IMR-90 (cell line): ENCODE results near the gene MZT2A. TPM values are rescaled to one million over a fixed set of nuclear protein-coding genes. Genes with fewer than 3 reads are reported as not detected.
"Not testable (repeated sequence)": the region's sequence is repeated elsewhere in the genome, so short reads cannot be mapped to it uniquely, and the experiment has no call there.

Source experiments
- ATAC-seq: fragments of 200-7000 bp; cut with Tn5 transposase; 2 replicates; pipeline ENCODE4 v1.9.1; 2020; ENCODE audit warnings: low read depth, mild to moderate bottlenecking, moderate library complexity
- BruUV-seq: library from RNA; stranded (reverse); fragments of 400-500 nt; replicated peaks from 2 replicates; lab custom pipeline; 2021; lab: Mats Ljungman, UMichigan
- CTCF ChIA-PET: fragments of 300-600 bp; formaldehyde crosslinking; extraction: SDS; loops from one replicate; lab custom pipeline; 2021; ENCODE audit warnings: antibody characterized with exemption; lab: Yijun Ruan, JAX
- POLR2A ChIA-PET: fragments of 300-600 bp; sonication (Branson Sonifier 250); formaldehyde crosslinking; loops from one replicate; lab custom pipeline; 2022; ENCODE audit warnings: antibody characterized with exemption; ENCODE audit not compliant: unreplicated experiment; lab: Charles Lee
- DNase-seq: peaks from one replicate; pipeline ENCODE4 v3.0.0; 2013
- H2AFZ ChIP-seq: replicated peaks from 2 replicates; pipeline ENCODE3; 2013; ENCODE audit warnings: low read length, mild to moderate bottlenecking; ENCODE audit not compliant: poor library complexity
- H2AK5ac ChIP-seq: 2 replicates; pipeline ENCODE4 v1.6.1; 2013; ENCODE audit warnings: low read depth, low read length, inconsistent platforms
- H2AK9ac ChIP-seq: replicated peaks from 2 replicates; pipeline ENCODE3; 2013; ENCODE audit warnings: mild to moderate bottlenecking, low read depth, low read length, moderate library complexity; ENCODE audit not compliant: poor library complexity
- H2BK120ac ChIP-seq: 2 replicates; pipeline ENCODE4 v1.6.1; 2013; ENCODE audit warnings: low read depth, low read length, inconsistent platforms
- H2BK15ac ChIP-seq: 3 replicates; pipeline ENCODE4 v1.6.1; 2013; ENCODE audit warnings: low read depth, low read length, inconsistent platforms
- H2BK20ac ChIP-seq: 2 replicates; pipeline ENCODE4 v1.6.1; 2013; ENCODE audit warnings: low read depth, mild to moderate bottlenecking, inconsistent platforms, low read length, moderate library complexity
- H2BK5ac ChIP-seq: 2 replicates; pipeline ENCODE4 v1.6.1; 2013; ENCODE audit warnings: mild to moderate bottlenecking, low read depth, low read length, inconsistent platforms; ENCODE audit not compliant: poor library complexity, severe bottlenecking
- H3K14ac ChIP-seq: replicated peaks from 2 replicates; pipeline ENCODE4 v1.6.1; 2013; ENCODE audit warnings: low read depth, low read length, inconsistent platforms
- H3K18ac ChIP-seq: 2 replicates; pipeline ENCODE4 v1.6.1; 2013; ENCODE audit warnings: low read depth, low read length, control low read depth
- H3K23ac ChIP-seq: 2 replicates; pipeline ENCODE4 v1.6.1; 2013; ENCODE audit warnings: low read depth, low read length, inconsistent platforms
- H3K27ac ChIP-seq: 2 replicates; pipeline ENCODE4 v1.5.1; 2013; ENCODE audit warnings: mild to moderate bottlenecking, control low read depth, low read length; ENCODE audit not compliant: insufficient read depth
- H3K27me3 ChIP-seq: 2 replicates; pipeline ENCODE4 v1.6.1; 2013; ENCODE audit warnings: low read length; ENCODE audit not compliant: control insufficient read depth, insufficient read depth
- H3K36me3 ChIP-seq: 2 replicates; pipeline ENCODE4 v1.6.1; 2013; ENCODE audit warnings: low read length, mixed read lengths; ENCODE audit not compliant: control insufficient read depth, insufficient read depth
- H3K4ac ChIP-seq: 2 replicates; pipeline ENCODE4 v1.6.1; 2013; ENCODE audit warnings: low read depth, low read length, inconsistent platforms
- H3K4me1 ChIP-seq: 2 replicates; pipeline ENCODE4 v1.6.1; 2013; ENCODE audit warnings: low read length, mixed read lengths; ENCODE audit not compliant: control insufficient read depth, insufficient read depth
- H3K4me2 ChIP-seq: 2 replicates; pipeline ENCODE4 v1.6.1; 2013; ENCODE audit warnings: low read depth, mild to moderate bottlenecking, control low read depth, low read length, moderate library complexity
- H3K4me3 ChIP-seq: 2 replicates; pipeline ENCODE4 v1.5.1; 2013; ENCODE audit warnings: low read depth, mild to moderate bottlenecking, control low read depth, low read length, moderate library complexity; ENCODE audit not compliant: insufficient read depth
- H3K56ac ChIP-seq: 2 replicates; pipeline ENCODE4 v1.6.1; 2013; ENCODE audit warnings: low read length, inconsistent platforms; ENCODE audit not compliant: insufficient read depth; ENCODE audit errors: extremely low read depth
- H3K79me1 ChIP-seq, 2 experiments: 2 replicates each; pipeline ENCODE4 v1.6.1; 2013; ENCODE audit warnings: low read length in 2 of 2, inconsistent platforms in 1 of 2, low read depth in 1 of 2
- H3K9ac ChIP-seq: 2 replicates; pipeline ENCODE4 v1.6.1; 2013; ENCODE audit warnings: low read depth, low read length, control low read depth
- H3K9me1 ChIP-seq: 2 replicates; pipeline ENCODE4 v1.6.1; 2013; ENCODE audit warnings: low read length, inconsistent platforms; ENCODE audit not compliant: insufficient read depth
- H3K9me3 ChIP-seq: 2 replicates; pipeline ENCODE4 v1.6.1; 2013; ENCODE audit warnings: low read length; ENCODE audit not compliant: control insufficient read depth, insufficient read depth
- H4K20me1 ChIP-seq: 2 replicates; pipeline ENCODE4 v1.6.1; 2013; ENCODE audit warnings: low read length, inconsistent platforms; ENCODE audit not compliant: insufficient read depth
- H4K5ac ChIP-seq: 2 replicates; pipeline ENCODE4 v1.6.1; 2013; ENCODE audit warnings: mild to moderate bottlenecking, low read depth, low read length, control low read depth
- H4K8ac ChIP-seq, 2 experiments: 2 replicates each; pipeline ENCODE4 v1.6.1; 2013; ENCODE audit warnings: low read depth in 2 of 2, low read length in 2 of 2, control low read depth in 1 of 2, inconsistent platforms in 1 of 2
- H4K91ac ChIP-seq: 2 replicates; pipeline ENCODE4 v1.6.1; 2013; ENCODE audit warnings: low read depth, low read length, inconsistent platforms; ENCODE audit not compliant: insufficient read depth
- WGBS, 2 experiments: methylation state at CpG; one replicate each; pipeline versions ENCODE4 v1.1.5 to v1.1.7; 2013; ENCODE audit warnings: missing lambda C conversion rate in 2 of 2; ENCODE audit not compliant: insufficient read length in 1 of 2; ENCODE audit errors: extremely low coverage in 2 of 2; 5-methylcytosine and 5-hydroxymethylcytosine counted together
- dilution Hi-C: fragments of 300-500 bp; cut with HindIII; formaldehyde crosslinking; loops from one replicate; pipeline ENCODE4 v1.14.3; 2018; ENCODE audit warnings: low sequenced_read_pairs; ENCODE audit not compliant: unreplicated experiment
- in situ Hi-C: fragments of 300-500 bp; cut with MboI; formaldehyde crosslinking; loops from 3 replicates; pipeline ENCODE4 v1.14.3; 2019; ENCODE audit warnings: low sequenced_read_pairs, inconsistent platforms, mixed read lengths
- intact Hi-C: fragments of 100-400 bp; cut with micrococcal nuclease; formaldehyde crosslinking; loops from 2 replicates; pipeline ENCODE4 v1.10.0; 2022
- polyA plus RNA-seq, 3 experiments: library from polyadenylated mRNA; depleted of rRNA; stranded (reverse); fragments of >200 nt; gene quantifications; 2 replicates each; pipeline ENCODE4 v1.2.3, GENCODE V29; 2012; ENCODE audit warnings: low replicate concordance in 1 of 3
- total RNA-seq: library from RNA; depleted of rRNA; stranded (reverse); fragments of >200 nt; gene quantifications from 2 replicates; pipeline ENCODE4 v1.2.3, GENCODE V29; 2012

The MZT2A gene
- total and polyA plus RNA-seq, 2 of the 4 experiments (the other 2 are of a cell fraction): 23.1 to 82.3 TPM

DNA sequence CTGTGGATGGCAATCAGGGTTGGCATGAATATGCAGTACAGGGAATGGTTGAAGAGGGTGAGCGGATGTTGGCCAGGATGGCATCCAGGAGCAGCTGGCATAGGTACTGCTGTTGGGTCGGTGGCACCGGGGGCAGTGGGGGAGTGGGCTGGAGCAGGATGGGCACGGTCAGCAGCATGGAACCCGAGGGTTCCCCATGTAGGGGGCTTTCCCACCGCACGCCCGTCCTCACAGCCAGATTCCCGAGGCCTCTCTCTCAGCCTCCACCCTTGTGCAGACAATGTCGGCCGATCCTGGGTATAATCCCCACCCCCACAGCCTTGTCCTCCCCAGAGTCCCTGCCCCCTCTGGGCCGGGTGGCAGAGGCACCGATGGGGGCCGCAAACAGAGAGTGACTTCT is 44.6 kb upstream of the MZT2A start:
- H2BK20ac ChIP-seq, H2BK5ac ChIP-seq, H4K5ac ChIP-seq, H2AK5ac ChIP-seq, H3K9ac ChIP-seq, H3K27me3 ChIP-seq, dilution Hi-C loops, intact Hi-C loops, H3K79me1 ChIP-seq, POLR2A ChIA-PET, H3K9me3 ChIP-seq, CTCF ChIA-PET, H3K18ac ChIP-seq, ATAC-seq, BruUV-seq, H3K56ac ChIP-seq, H2BK120ac ChIP-seq, H2AK9ac ChIP-seq, H2AFZ ChIP-seq, H3K23ac ChIP-seq, H4K20me1 ChIP-seq, H3K4ac ChIP-seq, H3K4me1 ChIP-seq, H3K27ac ChIP-seq, H3K4me3 ChIP-seq, H2BK15ac ChIP-seq, DNase-seq, H3K4me2 ChIP-seq, H3K9me1 ChIP-seq, H3K14ac ChIP-seq, H4K91ac ChIP-seq, H4K8ac ChIP-seq, H3K36me3 ChIP-seq, in situ Hi-C loops: not testable (repeated sequence)
- WGBS, 2 experiments: 100% methylated on average over 1 of the region's 14 CpGs; no CpG with 5 or more reads in 1 of the 2 experiments

DNA sequence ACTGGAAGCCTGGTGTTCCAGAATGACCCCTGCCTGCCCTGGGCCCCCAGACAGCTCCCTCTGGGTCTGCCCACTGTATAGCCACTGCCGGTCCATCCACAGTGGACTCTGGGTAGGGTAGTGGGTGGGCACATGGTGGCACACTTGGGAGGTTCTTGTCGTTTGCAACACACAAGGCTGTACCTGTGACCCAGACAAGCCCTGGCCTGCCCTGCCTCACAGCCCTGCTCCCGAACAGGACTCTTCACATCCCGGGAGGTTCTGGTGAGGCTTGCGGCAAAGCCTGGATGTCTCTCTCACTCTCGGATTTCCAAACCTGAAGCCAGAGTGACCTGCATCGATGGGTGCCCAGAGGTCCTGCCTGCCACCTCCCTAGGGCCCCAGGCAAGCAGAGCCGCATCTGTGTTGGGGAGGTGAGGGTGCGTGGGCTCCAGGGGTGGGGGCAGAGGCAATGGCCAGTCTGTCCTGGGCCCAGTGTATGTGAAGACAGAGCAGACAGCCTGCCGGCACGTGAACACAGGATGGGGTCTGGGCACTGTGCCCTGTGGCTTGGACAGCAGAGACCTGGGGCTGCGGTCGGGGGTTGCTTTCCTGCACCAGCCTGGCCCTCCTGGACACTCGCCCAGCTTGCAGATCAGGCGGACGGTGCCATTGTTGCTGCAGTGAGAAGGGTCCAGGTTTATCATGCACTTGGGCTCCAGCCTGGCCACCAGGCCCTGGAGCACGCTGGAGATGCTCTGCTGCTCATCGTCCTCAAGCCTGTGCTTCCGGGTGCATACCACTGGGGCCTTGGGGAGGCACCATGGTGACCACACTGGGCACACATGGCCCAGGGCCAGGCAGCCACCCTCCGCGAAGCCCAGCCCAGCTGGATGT is 44.0 kb upstream of the MZT2A start:
- H3K4me1 ChIP-seq, H3K9me3 ChIP-seq, H3K4me2 ChIP-seq, in situ Hi-C loops, H2BK5ac ChIP-seq, H2AFZ ChIP-seq, H3K4ac ChIP-seq, H2AK5ac ChIP-seq, H2BK15ac ChIP-seq, H4K5ac ChIP-seq, H4K91ac ChIP-seq, H2BK20ac ChIP-seq, H3K36me3 ChIP-seq, H3K18ac ChIP-seq, intact Hi-C loops, CTCF ChIA-PET, H4K20me1 ChIP-seq, H3K9me1 ChIP-seq, ATAC-seq, H3K27ac ChIP-seq, H3K14ac ChIP-seq, H2BK120ac ChIP-seq, H3K79me1 ChIP-seq, BruUV-seq, H4K8ac ChIP-seq, DNase-seq, dilution Hi-C loops, H3K9ac ChIP-seq, H3K27me3 ChIP-seq, H3K23ac ChIP-seq, POLR2A ChIA-PET, H2AK9ac ChIP-seq, H3K56ac ChIP-seq, H3K4me3 ChIP-seq: not testable (repeated sequence)
- WGBS, 2 experiments: 80% methylated on average over 1 of the region's 21 CpGs; no CpG with 5 or more reads in 1 of the 2 experiments
